Metanephros (tissue), 1 donor: ENCODE measurements around the gene ZBTB34. TPM values are rescaled to one million over a fixed set of nuclear protein-coding genes. Genes with fewer than 3 reads are reported as not detected.

Source experiments
- total RNA-seq: library from RNA; depleted of rRNA; stranded (reverse); fragments of >200 nt; gene quantifications from one replicate; pipeline ENCODE4 v1.2.3, GENCODE V29; 2014

The ZBTB34 gene
- 24.6 TPM for total RNA-seq

GRCh38 chr9:126860077-126860756 lies at the start of gene ZBTB34:
ZBTB34 (plus strand) TSS chr9:126860639; CDS start chr9:126879400, 18,761 bp downstream.

GRCh38 chr9:126914458-126915280 lies 54.2 kb downstream of the ZBTB34 start, which contains the start of gene RALGPS1:
RALGPS1 (plus strand) TSS chr9:126914782; CDS start chr9:126962290, 47,508 bp downstream.

Other genes with a start within 250 kb of the ZBTB34 start
- gene LMX1B, start 246.7 kb upstream of the ZBTB34 start, total RNA-seq: 4.1 TPM
- gene ZBTB43, start 55.6 kb upstream of the ZBTB34 start, total RNA-seq: 84.5 TPM
- gene RALGPS1, start 54.1 kb downstream of the ZBTB34 start, total RNA-seq: 26.6 TPM